Endodermal cell (in vitro differentiated cells): ENCODE results near the gene CELF2. TPM values are rescaled to one million over a fixed set of nuclear protein-coding genes. Genes with fewer than 3 reads are reported as not detected.
A peak's percentile ranks its signal among the peaks of the same experiment; 100 is the strongest.

Experiments
- DNase-seq: peaks from one replicate; pipeline ENCODE4 v3.0.0-alpha.2; 2017
- H3K27ac ChIP-seq: 2 replicates; pipeline ENCODE4 v1.5.1; 2013; ENCODE audit warnings: mild to moderate bottlenecking, low read depth, low read length, moderate library complexity
- H3K27me3 ChIP-seq: 2 replicates; pipeline ENCODE4 v1.6.1; 2013; ENCODE audit warnings: mild to moderate bottlenecking, low read length, moderate library complexity; ENCODE audit not compliant: insufficient read depth, control insufficient read depth, poor library complexity, severe bottlenecking
- H3K36me3 ChIP-seq: 2 replicates; pipeline ENCODE4 v1.7.0; 2013; ENCODE audit warnings: mild to moderate bottlenecking, low read length, moderate library complexity; ENCODE audit not compliant: control insufficient read depth, insufficient read depth
- H3K4me1 ChIP-seq: one replicate; pipeline ENCODE4 v1.7.0; 2013; ENCODE audit warnings: low read length; ENCODE audit not compliant: control insufficient read depth, insufficient read depth
- H3K4me3 ChIP-seq: 2 replicates; pipeline ENCODE4 v1.5.1; 2013; ENCODE audit warnings: mild to moderate bottlenecking, low read length, moderate library complexity
- H3K9ac ChIP-seq: 2 replicates; pipeline ENCODE4 v1.6.1; 2013; ENCODE audit warnings: mild to moderate bottlenecking, low read length, moderate library complexity; ENCODE audit not compliant: poor library complexity, severe bottlenecking; ENCODE audit errors: extremely low read depth
- H3K9me3 ChIP-seq: 2 replicates; pipeline ENCODE4 v1.6.1; 2013; ENCODE audit warnings: mild to moderate bottlenecking, low read length, moderate library complexity; ENCODE audit not compliant: control insufficient read depth
- H3K27ac Mint-ChIP-seq: 2 replicates; pipeline ENCODE4 v1.8.0; 2020; ENCODE audit warnings: mixed read lengths
- H3K27me3 Mint-ChIP-seq: 2 replicates; pipeline ENCODE4 v1.8.0; 2021; ENCODE audit warnings: mild to moderate bottlenecking, mixed read lengths; ENCODE audit not compliant: insufficient read depth
- H3K36me3 Mint-ChIP-seq: 2 replicates; pipeline ENCODE4 v1.8.0; 2020; ENCODE audit warnings: low read depth, mixed read lengths
- H3K4me1 Mint-ChIP-seq: 2 replicates; pipeline ENCODE4 v1.8.0; 2020; ENCODE audit warnings: mixed read lengths
- H3K4me3 Mint-ChIP-seq: 2 replicates; pipeline ENCODE4 v1.8.0; 2020; ENCODE audit warnings: mild to moderate bottlenecking, moderate library complexity, mixed read lengths
- H3K9me3 Mint-ChIP-seq: 2 replicates; pipeline ENCODE4 v1.8.0; 2020; ENCODE audit warnings: mild to moderate bottlenecking, mixed read lengths
- CTCF ChIP-seq: fragments of 200-600 bp; sonication (generic); conservative IDR thresholded peaks from 2 replicates; pipeline ENCODE4 v1.5.0; 2021; ENCODE audit warnings: antibody characterized with exemption, mild to moderate bottlenecking
- WGBS, 2 experiments: methylation state at CpG; one replicate each; pipeline versions ENCODE4 v1.1.5 to v1.1.7; 2013; ENCODE audit warnings: missing lambda C conversion rate in 2 of 2, mixed read lengths in 1 of 2; ENCODE audit not compliant: insufficient coverage in 1 of 2, insufficient read length in 1 of 2; 5-methylcytosine and 5-hydroxymethylcytosine counted together
- total RNA-seq, 2 donors: library from RNA; stranded (reverse); fragmentation: NEBNext Ultra II Directional in 1 of 2; extraction: Animal tissue kit (Norgen Biotek cat#: 25700) in 1 of 2; gene quantifications; 2 replicates in 1 of 2; 3 replicates in 1 of 2; pipeline ENCODE4 v1.2.1, GENCODE V29; 2021

Gene CELF2
- total RNA-seq, 2 donors from 2014 or later, result 79.9 to 96.1 TPM

DNA sequence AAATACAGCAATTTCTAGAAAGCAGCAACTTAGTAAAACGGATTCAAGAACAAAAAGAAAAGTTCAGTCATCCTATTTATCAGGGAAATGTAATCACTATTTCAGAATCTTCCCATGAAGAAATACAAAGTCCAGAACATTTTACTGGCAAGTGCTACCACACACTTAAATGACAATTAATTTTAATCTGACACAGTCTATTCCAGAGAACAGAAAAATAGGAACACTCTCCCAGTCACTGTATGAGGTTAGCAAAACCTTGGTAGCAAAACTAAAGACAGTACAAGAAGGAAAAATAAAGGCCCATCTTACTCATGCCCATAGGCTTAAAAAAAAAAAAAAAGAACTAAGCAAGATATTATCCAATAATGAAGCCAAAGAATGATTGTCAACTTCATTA is 295.8 kb downstream of the CELF2 start:
- no peak for DNase-seq
- H3K9ac ChIP-seq, result no peak overlapping the region
- H3K27ac ChIP-seq, result no peak overlapping the region
- H3K27me3 ChIP-seq, result no peaks in the 10 kb centered on the region
- H3K4me1 ChIP-seq, result no peaks in the 10 kb centered on the region
- H3K36me3 ChIP-seq, result peaks cover 95% of the 10 kb centered on the region
- peaks cover 94% of the 10 kb centered on the region for H3K36me3 Mint-ChIP-seq
- H3K4me3 Mint-ChIP-seq, result no peak overlapping the region
- H3K9me3 ChIP-seq, result peaks cover 20% of the 10 kb centered on the region
- H3K4me1 Mint-ChIP-seq, result no peaks in the 10 kb centered on the region
- WGBS, 2 experiments, result 88 to 100% methylated on average over 1 of the region's 1 CpG
- no peaks in the 10 kb centered on the region for H3K27me3 Mint-ChIP-seq
- peaks cover 12% of the 10 kb centered on the region for H3K9me3 Mint-ChIP-seq
- no peak for TF ChIP-seq CTCF
- no peak overlapping the region for H3K27ac Mint-ChIP-seq
- no peak overlapping the region for H3K4me3 ChIP-seq

- no peaks in the 10 kb centered on the region for H3K4me1 Mint-ChIP-seq
- no peak overlapping the region for H3K27ac Mint-ChIP-seq
- Histone ChIP-seq H3K36me3 (peaks cover 98% of the 10 kb centered on the region), H3K4me1 (no peaks in the 10 kb centered on the region), H3K27ac (no peak overlapping the region), H3K4me3 (no peak overlapping the region), H3K9me3 (no peaks in the 10 kb centered on the region), H3K27me3 (no peaks in the 10 kb centered on the region), H3K9ac (no peak overlapping the region)
- no peak for DNase-seq
- H3K4me3 Mint-ChIP-seq, result no peak overlapping the region
- no peaks in the 10 kb centered on the region for H3K9me3 Mint-ChIP-seq
- peaks cover 93% of the 10 kb centered on the region for H3K36me3 Mint-ChIP-seq
- WGBS, 2 experiments, result 87 to 92% methylated on average over 4 to 7 of the region's 7 CpGs
- no peaks in the 10 kb centered on the region for H3K27me3 Mint-ChIP-seq
- no peak for TF ChIP-seq CTCF
Observed at GRCh38 chr10:11317936-11318670, 300.4 kb downstream of the CELF2 start.

DNA sequence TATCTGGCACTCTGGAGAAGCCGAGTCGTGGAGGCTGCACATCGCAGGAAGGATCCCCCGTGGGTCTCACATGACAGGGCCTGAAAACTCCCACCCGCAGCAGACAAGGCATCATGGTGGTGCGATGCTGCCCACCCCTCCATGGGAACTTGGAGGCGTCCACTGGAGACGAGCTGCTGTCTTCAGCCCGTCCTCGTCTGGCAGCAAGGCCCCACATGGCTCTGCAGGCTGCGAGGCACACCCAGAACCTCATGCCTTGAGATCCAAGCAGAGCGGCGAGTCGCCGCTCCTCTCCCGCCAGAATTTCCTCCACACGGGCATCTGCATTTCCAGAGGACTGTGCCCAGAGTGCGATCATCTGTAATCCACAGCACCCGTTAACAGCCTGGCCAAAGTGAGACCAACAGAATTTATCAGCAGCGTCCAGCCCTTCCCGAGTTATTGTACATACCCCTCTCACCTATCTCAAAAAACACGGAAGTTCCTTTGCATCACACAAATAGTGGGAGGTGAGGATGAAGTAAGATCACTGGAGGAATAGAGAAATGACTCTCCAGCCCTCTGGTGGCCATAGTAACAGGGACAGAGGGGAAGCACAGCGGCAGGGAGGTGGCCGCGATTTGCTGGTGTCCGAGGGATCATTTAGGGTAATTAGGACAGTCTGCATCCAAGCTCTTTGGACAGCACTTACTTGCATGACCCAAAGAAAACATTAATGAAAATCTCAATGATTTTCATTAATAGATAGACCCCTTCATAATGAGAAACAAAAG is 301.3 kb downstream of the CELF2 start:
- peaks cover 96% of the 10 kb centered on the region for H3K36me3 ChIP-seq
- H3K27ac ChIP-seq, result no peak overlapping the region
- H3K4me1 ChIP-seq, result no peaks in the 10 kb centered on the region
- H3K27me3 ChIP-seq, result no peaks in the 10 kb centered on the region
- no peak for DNase-seq
- TF ChIP-seq CTCF, result peak; percentile 58
- no peak overlapping the region for H3K9ac ChIP-seq
- H3K9me3 ChIP-seq, result no peaks in the 10 kb centered on the region
- H3K4me1 Mint-ChIP-seq, result no peaks in the 10 kb centered on the region
- no peak overlapping the region for H3K27ac Mint-ChIP-seq
- no peaks in the 10 kb centered on the region for H3K9me3 Mint-ChIP-seq
- peaks cover 92% of the 10 kb centered on the region for H3K36me3 Mint-ChIP-seq
- H3K4me3 ChIP-seq, result no peak overlapping the region
- no peaks in the 10 kb centered on the region for H3K27me3 Mint-ChIP-seq
- H3K4me3 Mint-ChIP-seq, result no peak overlapping the region
- 93 to 94% methylated on average over 16 to 26 of the region's 26 CpGs for WGBS, 2 experiments
